Erythroblast (primary cell): Measurements from ENCODE around the gene INTS15.

Source experiments
- DNase-seq, 2 experiments: peaks; one replicate each; lab custom pipeline; 2025; lab: John Stamatoyannopoulos, UW
- GATA1 ChIP-seq: IDR thresholded peaks from 2 replicates; pipeline ENCODE4 v1.6.1; 2011; ENCODE audit warnings: low read depth, mild to moderate bottlenecking, control low read depth, low read length, moderate library complexity
- POLR2A ChIP-seq: IDR thresholded peaks from 2 replicates; pipeline ENCODE4 v1.6.1; 2011; ENCODE audit warnings: mild to moderate bottlenecking, low read length

INTS15 gene

DNA sequence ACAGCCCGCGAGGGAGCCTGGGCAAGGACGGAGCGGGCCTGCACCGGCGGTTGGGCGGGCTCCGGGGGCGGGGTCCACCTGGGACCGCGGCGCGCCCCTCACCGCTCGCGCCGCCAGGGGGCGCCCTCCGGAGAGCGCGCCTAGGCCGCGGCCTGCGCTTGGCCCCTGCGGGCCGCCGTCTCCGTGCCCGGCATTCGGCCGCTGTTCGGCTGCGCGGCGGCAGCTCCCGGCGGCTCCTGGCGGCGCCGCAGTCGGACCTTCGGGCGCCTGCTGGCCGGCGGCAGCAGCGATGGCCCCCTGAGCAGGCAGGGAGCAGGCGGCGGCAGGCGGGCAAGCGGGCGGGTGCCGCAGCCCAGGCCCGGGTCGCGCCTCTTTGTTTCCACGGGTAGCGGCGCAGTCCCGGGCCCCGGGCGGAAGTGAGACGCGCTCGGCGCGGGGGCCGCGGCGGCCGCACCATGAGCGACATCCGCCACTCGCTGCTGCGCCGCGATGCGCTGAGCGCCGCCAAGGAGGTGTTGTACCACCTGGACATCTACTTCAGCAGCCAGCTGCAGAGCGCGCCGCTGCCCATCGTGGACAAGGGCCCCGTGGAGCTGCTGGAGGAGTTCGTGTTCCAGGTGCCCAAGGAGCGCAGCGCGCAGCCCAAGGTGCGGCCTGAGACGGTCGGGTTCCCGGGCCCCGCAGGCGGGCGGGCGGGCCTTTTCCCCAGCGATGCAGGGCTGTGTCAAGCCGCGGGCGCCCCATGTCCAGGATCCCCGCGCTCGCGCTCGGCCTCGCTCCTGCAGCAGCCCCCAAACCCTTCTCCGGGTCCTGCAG lies at the start of gene INTS15:
TSS of gene INTS15 (plus strand) at position 193 of the 816 bp plus-strand sequence. CDS start at position 456, 263 bp downstream.
- DNase-seq, result peak; percentile 91 to 95

DNA sequence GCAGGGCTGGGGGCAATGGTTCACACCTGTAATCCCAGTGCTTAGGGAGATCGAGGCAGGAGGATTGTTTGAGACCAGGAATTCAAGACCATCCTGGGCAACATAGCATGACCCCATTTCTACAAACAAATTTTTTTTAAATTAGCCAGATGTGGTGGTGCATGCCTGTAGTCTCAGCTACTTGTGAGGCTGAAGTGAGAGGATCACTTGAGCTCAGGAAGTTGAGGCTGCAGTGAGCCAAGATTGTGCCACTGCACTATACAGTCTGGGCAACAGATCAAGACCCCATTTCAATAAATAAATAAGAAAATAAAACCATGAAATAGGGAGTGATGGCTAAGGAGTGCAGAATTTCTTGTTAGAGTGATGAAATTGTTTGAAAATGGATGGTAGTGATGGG lies 47.5 kb upstream of the INTS15 start:
- DNase-seq, result no peak
- TF ChIP-seq GATA1 (no peak), POLR2A (no peak)

More for the DNA sequence above, at the start of gene INTS15:
- TF ChIP-seq GATA1, result no peak
- peak; percentile 80 for TF ChIP-seq POLR2A

DNA sequence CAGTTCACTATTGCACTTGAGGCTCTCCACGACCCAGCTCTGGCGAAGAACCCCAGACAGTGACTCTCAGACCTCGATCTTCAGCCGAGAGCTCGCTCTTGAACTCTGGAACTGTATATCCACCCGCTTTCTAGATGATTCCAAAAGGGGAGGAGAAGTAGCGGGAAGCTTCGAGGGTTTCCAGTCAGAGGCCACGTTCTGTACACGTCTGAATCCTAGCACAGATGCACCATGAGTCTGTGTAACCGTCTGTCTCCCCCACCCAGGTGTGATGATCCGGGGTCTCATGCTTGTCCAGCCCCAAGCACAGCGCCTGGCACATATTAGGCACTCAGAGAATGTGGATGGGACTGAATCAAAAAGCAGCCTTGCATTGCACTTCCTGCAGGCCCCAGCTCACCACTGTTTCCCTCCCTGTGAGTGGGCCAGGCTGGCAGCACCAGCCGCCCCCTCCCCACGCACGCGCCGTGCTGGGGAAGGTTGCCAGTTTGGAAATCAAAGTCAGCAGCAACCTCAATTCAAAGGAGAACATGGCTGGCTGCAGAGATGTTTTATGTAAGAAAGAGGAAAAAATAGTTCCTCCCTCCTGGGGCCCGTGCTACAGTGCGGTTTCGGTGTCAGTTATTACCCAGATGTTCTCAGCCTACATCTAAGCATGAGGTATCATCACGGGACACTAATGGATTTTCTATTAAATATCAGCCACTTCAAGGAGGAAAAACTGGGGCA lies 44.3 kb upstream of the INTS15 start:
- DNase-seq, result no peak
- TF ChIP-seq GATA1 (no peak), POLR2A (no peak)

DNA sequence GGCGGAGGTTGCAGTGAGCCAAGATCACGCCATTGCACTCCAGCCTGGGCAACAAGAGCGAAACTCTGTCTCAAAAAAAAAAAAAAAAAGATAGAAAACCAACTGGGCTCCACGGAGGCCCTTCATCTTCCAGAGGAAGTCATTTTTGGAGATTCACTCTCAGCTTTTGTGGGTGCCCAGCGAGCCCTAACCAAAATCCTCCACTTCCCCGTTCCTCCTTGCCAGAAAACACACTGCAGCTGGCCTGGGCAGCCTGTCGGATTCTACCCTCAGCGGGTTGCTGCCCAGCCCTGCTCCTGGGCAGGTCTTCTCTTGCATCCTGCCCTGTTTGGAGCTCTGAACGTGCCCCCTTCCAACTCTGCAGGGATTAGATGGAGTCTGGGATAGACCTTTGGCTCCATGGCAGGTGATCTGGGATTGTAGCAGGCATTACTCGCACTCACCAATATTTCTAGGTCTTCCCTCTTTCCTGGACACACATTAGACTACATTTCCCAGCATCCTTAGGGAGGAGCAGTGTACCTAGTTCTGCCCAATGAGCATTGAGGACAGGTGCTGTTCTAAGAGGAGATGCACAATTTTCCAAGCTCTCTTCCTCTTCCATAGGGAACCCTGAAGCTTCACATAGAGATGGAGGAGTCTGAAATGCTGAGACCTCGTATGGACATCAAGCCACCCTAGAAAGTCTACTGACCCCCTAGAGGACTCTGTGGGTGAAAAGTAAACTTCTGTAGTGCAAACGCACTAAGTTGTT lies 43.1 kb upstream of the INTS15 start:
- TF ChIP-seq GATA1 (no peak), POLR2A (no peak)
- DNase-seq, result no peak

DNA sequence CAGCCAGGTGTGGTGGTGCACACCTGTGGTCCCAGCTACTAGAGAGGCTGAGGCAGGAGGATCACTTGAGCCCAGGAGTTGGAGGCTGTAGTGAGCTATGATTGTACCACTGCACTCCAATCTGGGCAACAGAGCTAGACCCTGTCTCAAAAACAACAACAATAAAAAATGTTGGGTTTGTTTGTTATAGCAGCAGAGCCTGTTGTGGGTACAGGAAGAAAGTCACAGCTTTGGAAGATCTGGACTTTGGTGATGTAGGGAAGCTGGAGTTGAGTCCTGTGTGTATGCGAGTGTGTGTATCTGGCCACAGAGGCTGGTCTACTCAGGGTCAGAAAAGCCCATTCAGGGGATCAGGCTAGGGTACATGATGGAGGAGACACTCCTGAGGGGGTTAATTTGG lies 42.4 kb upstream of the INTS15 start:
- no peak for DNase-seq
- TF ChIP-seq POLR2A (no peak), GATA1 (no peak)

DNA sequence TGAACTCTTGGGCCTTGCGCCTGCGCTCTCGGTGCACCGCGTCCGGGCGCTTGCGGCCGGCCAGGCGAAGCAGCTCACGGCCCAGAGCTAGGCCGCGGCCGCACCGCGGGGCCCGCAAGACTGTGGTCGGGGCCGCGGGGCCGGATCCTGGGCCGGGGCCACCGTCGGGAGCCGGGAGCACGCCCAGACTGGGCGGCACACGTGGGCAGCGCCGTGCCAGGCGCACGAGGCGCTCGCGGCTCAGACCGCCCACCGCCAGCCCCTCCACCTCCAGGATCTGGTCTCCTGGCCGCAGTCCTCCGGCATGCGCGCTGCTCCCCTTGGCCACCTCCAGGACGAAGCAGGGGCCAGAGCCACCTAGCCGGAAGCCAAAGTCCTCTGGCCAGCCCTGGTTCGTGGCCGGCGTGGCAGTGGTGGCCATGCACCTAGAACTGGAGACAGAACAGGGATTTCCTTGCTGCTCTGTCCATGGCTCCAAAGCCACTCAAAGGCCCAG lies 38.8 kb upstream of the INTS15 start, which contains the start of gene GRID2IP:
TSS of gene GRID2IP (minus strand) at position 446 of the 496 bp plus-strand sequence. CDS start at position 421, 25 bp downstream.
- TF ChIP-seq GATA1 (no peak), POLR2A (no peak)
- no peak for DNase-seq

DNA sequence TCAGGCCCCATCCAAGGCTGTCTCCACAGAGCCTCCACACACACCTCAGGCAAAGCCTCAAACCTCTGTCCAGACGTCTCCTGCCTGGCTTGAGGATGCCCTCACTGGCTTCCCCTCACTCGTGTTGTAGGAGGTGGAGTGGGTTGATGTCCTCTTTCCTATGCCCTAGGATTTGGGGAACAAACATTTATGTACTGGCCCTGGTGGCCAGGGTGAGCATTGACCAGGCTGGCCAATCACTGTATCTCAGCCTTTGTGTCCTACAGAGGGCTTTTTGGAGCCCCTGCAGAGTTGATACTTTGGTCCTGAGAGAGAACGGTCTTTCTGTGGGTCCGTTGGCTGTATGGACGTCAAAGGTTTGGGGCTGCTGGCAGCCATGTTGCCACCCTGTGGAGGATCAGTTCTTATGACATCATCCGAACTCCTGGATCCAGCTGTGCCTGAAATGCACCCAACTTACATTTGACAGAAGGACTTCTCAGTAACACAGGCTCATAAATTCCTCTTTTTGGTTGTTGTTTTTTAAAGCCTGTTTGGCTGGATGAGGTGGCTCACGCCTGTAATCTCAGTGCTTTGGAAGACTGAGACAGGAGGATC lies 36.3 kb upstream of the INTS15 start:
- TF ChIP-seq GATA1 (no peak), POLR2A (no peak)
- DNase-seq, result no peak

DNA sequence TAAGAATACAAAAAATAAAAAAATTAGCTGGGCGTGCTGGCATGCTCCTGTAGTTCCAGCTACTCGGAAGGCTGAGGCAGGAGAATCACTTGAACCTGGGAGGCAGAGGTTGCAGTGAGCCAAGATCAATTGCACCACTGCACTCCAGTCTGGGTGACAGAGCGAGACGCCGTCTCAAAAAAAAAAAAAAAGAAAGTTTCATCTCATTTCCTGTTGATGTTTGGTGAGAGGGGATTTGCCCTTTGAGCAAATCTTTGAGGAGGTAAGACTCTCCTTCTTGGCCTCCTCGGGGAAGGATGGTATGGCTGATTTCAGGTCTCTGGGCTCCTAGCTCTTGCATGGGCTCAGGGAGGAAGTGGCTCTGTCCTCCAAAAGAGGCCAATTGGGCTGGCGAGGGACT lies 35.0 kb upstream of the INTS15 start:
- TF ChIP-seq GATA1, result no peak
- no peak for DNase-seq

DNA sequence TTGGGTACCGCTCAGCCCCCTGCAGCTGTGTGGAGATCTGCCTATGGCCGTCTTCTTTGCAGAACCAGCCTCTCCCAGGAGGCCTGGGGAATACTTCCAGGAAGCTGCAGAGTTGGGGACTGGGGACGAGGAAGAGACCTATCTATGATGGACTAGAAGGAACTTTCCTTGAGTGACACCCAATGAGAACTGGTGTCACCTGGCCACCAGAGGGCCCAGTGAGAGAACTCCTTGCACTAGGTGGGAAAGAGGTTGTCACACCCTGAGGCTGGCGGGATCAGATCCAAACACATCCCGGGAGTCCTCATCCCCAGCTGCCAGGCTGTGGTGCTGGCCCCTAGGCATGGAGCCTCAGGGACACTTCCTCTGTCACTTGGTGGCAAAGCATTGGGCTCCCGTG lies 33.6 kb upstream of the INTS15 start:
- no peak for DNase-seq
- TF ChIP-seq POLR2A, result no peak
- no peak for TF ChIP-seq GATA1

DNA sequence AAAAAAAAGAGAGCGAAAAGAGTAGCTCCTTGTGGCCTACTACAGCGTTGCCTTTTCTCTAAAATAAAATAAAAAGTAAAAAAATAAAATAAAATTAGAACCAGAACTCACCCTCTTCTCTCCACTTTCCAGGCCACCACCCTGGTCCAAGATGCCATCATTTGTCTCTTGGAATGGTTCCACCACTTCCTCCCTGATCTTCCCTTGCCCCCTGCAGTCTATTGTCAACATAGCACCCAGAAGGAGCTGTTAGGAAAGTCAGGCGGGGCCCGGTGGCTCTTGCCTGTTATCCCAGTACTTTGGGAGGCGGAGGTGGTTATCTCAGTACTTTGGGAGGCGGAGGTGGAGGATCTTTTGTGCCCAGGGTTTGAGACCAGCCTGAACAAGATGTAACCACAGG lies 31.0 kb upstream of the INTS15 start:
- DNase-seq, result peak in 1 of 2 experiments; percentile 43
- no peak for TF ChIP-seq GATA1
- no peak for TF ChIP-seq POLR2A

DNA sequence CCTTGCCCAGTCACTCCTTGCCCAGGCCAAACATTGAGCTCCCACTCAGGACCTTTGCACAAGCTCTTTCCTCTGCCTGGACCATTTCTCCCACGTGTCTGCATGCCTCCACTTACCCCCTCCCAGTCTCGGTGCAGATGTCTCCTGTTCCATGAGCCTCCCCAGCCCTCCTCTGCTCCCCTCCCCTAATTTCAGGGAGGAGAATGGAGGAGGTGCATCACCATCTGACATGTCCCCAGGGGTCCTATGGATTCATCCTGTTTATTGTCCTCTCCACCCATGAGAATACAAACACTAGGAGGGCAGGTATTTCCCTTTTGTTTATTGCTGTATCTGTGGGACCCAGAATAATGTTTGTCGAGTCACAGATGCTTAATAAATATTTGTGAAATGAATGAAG lies 29.9 kb upstream of the INTS15 start:
- DNase-seq, result no peak

DNA sequence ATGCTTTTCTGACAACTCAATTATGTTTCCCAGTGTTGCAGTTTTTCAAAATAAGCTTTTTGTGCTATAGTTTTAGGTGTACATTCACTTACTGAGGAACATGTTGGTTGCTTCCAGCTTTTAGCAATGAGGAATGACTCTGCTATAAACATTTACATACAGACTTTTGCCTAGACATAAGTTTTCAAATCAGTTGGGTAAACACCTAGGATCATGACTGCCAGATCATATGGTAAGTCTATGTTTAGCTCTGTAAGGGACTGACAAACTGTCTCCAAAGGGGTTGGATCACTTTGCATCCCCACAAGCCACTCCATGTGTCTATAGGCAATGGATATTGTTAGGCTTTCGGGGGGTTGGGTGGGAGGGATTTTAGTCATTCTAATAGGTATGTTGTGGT lies 27.7 kb upstream of the INTS15 start:
- no peak for DNase-seq
- TF ChIP-seq GATA1 (no peak), POLR2A (no peak)

More for the DNA sequence above, 29.9 kb upstream of the INTS15 start:
- TF ChIP-seq POLR2A, result no peak
- TF ChIP-seq GATA1, result no peak

DNA sequence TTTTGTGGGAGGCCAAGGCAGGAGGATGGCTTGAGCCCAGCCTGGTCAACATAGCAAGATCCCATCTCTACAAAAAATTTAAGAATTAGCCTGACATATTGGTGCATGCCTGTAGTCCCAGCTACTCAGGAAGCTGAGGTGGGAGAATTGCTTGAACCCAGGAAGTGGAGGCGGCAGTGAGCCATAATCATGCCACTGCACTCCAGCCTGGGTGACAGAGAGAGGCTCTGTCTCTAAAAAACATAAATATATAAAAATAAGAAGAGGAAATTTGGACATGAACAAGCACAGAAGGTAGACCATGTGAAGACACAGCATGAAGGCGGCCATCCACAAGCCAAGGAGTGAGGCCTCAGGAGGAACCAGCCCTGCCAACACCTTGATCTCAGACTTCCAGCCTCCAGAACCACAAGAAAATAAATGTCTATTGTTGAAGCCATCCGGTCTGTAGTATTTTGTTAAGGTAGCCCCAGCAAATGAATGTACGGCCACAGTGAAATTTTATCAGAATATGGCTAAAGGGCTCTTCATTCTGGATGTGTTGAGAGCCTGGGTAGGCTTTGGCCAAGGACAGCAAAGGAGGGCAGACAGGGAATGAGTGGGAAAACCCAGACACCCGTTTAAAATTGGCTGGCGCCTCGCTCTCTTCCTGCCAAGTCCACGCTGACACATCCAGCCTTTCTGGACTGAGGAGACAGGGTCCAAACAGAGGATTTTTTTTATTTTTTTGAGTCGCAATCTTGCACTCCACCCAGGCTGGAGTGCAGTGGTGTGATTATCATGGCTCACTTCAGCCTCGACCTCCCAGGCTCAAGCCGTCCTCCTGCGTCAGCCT lies 25.7 kb upstream of the INTS15 start:
- no peak for DNase-seq
- TF ChIP-seq GATA1 (no peak), POLR2A (no peak)
